SU-DHL-6 (cell line): ENCODE measurements around the gene SHROOM1.

Experiments used
- H2AFZ ChIP-seq: fragments of 200-600 bp; sonication (generic); 2 replicates; pipeline ENCODE4 v1.6.1; 2014; ENCODE audit warnings: low read depth, mild to moderate bottlenecking, moderate library complexity, mixed read lengths, antibody characterized with exemption, low read length; ENCODE audit not compliant: severe bottlenecking
- H3F3A ChIP-seq: fragments of 200-600 bp; shearing (Covaris generic); 2 replicates; pipeline ENCODE4 v1.6.0; 2016; ENCODE audit warnings: antibody characterized with exemption, mild to moderate bottlenecking; ENCODE audit not compliant: insufficient read depth
- H3K27ac ChIP-seq: fragments of 200-600 bp; sonication (generic); 2 replicates; pipeline ENCODE4 v1.5.1; 2016; ENCODE audit warnings: low read depth, mild to moderate bottlenecking, low read length, moderate library complexity, mixed read lengths
- H3K27me3 ChIP-seq: fragments of 200-600 bp; sonication (generic), shearing (Covaris generic); 2 replicates; pipeline ENCODE4 v1.6.0; 2014; ENCODE audit warnings: mild to moderate bottlenecking, low read length
- H3K36me3 ChIP-seq: fragments of 200-600 bp; sonication (generic); 2 replicates; pipeline ENCODE4 v1.6.1; 2014; ENCODE audit warnings: mild to moderate bottlenecking, low read length, mixed read lengths
- H3K4me2 ChIP-seq: fragments of 300-600, 200-600 bp; shearing (Covaris generic), sonication (generic); 2 replicates; pipeline ENCODE4 v1.6.0; 2014; ENCODE audit warnings: low read length, low read depth, mild to moderate bottlenecking; ENCODE audit not compliant: poor library complexity, severe bottlenecking
- H3K4me3 ChIP-seq: fragments of 200-600 bp; sonication (generic); 2 replicates; pipeline ENCODE4 v1.5.1; 2014; ENCODE audit warnings: antibody characterized with exemption, low read length, mild to moderate bottlenecking, mixed read lengths; ENCODE audit not compliant: insufficient read depth, poor library complexity, severe bottlenecking
- H3K79me2 ChIP-seq: fragments of 200-600 bp; sonication (generic); 2 replicates; pipeline ENCODE4 v1.6.1; 2014; ENCODE audit warnings: mild to moderate bottlenecking, low read length, moderate library complexity; ENCODE audit not compliant: insufficient read depth
- H3K9ac ChIP-seq: fragments of 200-600 bp; sonication (generic); 2 replicates; pipeline ENCODE4 v1.7.0; 2014; ENCODE audit warnings: mild to moderate bottlenecking, low read length
- H3K9me2 ChIP-seq: fragments of 200-600 bp; sonication (generic); replicated peaks from 2 replicates; pipeline ENCODE4 v1.6.1; 2014; ENCODE audit warnings: low read length; ENCODE audit not compliant: insufficient read depth
- H3K9me3 ChIP-seq: fragments of 200-600 bp; sonication (generic); 2 replicates; pipeline ENCODE4 v1.6.1; 2014; ENCODE audit warnings: low read length, mixed read lengths; ENCODE audit not compliant: insufficient read depth
- H4K20me1 ChIP-seq: fragments of 200-600 bp; sonication (generic); 2 replicates; pipeline ENCODE4 v1.6.1; 2014; ENCODE audit warnings: low read depth, mild to moderate bottlenecking, antibody characterized with exemption, low read length, moderate library complexity, mixed read lengths
- EZH2phosphoT487 ChIP-seq: fragments of 200-600 bp; sonication (generic), shearing (Covaris generic); conservative IDR thresholded peaks from 2 replicates; pipeline ENCODE4 v1.6.1; 2018; ENCODE audit warnings: mild to moderate bottlenecking, antibody characterized with exemption, low read length, moderate library complexity, mixed read lengths
- TF ChIP-seq, protein P1 (sequence below): fragments of 200-600 bp; sonication (generic); IDR thresholded peaks from one replicate; pipeline ENCODE4 v1.5.1; 2017; ENCODE audit warnings: antibody characterized with exemption, mild to moderate bottlenecking, low read length, moderate library complexity; ENCODE audit not compliant: insufficient read depth, poor library complexity, severe bottlenecking

Gene SHROOM1

DNA sequence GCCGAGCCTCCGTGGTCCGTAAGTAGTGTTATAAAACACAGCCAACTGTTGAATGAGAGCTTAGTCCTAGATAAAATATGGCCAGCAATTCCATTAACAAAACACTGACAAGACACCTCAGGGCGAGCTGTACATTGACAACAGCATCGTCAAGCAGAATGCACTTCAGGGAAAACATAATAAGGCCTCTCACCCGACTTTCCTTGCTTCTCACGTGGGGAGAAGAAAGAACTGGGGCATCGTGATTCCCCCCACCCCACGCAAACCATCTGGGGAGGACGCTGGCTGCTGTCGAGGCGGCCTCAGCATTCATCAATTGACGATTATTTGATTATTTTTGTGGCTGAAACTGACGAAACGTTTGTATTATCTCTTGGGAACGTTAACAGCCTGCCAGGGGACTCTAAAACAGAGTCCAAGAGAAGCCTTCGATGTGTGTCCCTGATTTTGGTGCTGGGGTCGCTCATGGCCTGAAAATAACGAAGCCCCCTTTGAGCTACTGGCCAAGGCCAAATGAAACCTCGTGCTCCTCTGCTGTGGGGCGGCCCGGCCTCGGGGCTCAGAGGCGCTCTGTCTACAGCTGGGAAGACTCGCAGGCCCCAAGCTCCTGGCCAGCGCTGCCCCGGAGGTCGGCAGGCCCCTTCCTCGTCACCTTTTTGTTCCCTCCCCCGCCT lies 35.4 kb upstream of the SHROOM1 start:
- Histone ChIP-seq H3K27me3 (no peaks in the 10 kb centered on the region), H3K27ac (no peak overlapping the region), H4K20me1 (no peaks in the 10 kb centered on the region), H3K4me2 (peak overlapping the region; percentile 88), H3K9ac (peak overlapping the region; percentile 93), H2AFZ (peak overlapping the region; percentile 93), H3K79me2 (peaks cover 13% of the 10 kb centered on the region), H3K36me3 (0 out of 2 replicates have a peak, but pooled peaks cover 2% of the 10 kb centered on the region), H3K9me3 (no peaks in the 10 kb centered on the region), H3F3A (peaks cover 1% of the 10 kb centered on the region; the same call in 1 of the 2 replicates), H3K4me3 (peak overlapping the region; percentile 96), H3K9me2 (no peaks in the 10 kb centered on the region)
- TF ChIP-seq, protein P1, sequence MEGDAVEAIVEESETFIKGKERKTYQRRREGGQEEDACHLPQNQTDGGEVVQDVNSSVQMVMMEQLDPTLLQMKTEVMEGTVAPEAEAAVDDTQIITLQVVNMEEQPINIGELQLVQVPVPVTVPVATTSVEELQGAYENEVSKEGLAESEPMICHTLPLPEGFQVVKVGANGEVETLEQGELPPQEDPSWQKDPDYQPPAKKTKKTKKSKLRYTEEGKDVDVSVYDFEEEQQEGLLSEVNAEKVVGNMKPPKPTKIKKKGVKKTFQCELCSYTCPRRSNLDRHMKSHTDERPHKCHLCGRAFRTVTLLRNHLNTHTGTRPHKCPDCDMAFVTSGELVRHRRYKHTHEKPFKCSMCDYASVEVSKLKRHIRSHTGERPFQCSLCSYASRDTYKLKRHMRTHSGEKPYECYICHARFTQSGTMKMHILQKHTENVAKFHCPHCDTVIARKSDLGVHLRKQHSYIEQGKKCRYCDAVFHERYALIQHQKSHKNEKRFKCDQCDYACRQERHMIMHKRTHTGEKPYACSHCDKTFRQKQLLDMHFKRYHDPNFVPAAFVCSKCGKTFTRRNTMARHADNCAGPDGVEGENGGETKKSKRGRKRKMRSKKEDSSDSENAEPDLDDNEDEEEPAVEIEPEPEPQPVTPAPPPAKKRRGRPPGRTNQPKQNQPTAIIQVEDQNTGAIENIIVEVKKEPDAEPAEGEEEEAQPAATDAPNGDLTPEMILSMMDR: no peak
- TF ChIP-seq EZH2phosphoT487: no peak

DNA sequence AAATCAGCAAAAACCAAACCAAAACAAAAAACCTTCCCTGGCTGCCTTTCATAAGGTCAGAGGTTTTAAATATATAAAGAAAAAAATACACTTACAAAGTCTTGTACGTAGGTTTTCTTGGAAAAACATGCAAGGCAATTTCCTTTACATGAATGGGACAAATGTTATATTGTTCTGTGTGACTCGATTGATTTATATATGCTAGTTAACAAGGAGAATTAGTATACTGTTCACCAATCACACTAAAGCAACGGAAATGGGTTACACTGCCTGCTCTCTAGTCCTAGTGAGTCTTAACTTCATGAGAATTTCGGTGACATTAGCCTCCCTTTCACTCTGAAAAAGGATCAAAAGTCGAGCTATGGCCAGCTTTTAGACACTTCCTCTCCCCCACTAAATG lies 30.3 kb upstream of the SHROOM1 start:
- H3K9me2 ChIP-seq: no peaks in the 10 kb centered on the region
- TF ChIP-seq EZH2phosphoT487: no peak
- TF ChIP-seq, protein P1: no peak
- no peak overlapping the region for H3K9ac ChIP-seq
- H3K9me3 ChIP-seq: no peaks in the 10 kb centered on the region
- no peaks in the 10 kb centered on the region for H3K27me3 ChIP-seq
- no peaks in the 10 kb centered on the region for H4K20me1 ChIP-seq
- no peaks in the 10 kb centered on the region for H3K36me3 ChIP-seq
- H3K4me3 ChIP-seq: no peak overlapping the region
- no peak overlapping the region for H3K27ac ChIP-seq
- no peak overlapping the region for H2AFZ ChIP-seq
- no peaks in the 10 kb centered on the region; the same call in 1 of the 2 replicates for H3F3A ChIP-seq
- no peaks in the 10 kb centered on the region for H3K79me2 ChIP-seq
- no peak overlapping the region for H3K4me2 ChIP-seq

DNA sequence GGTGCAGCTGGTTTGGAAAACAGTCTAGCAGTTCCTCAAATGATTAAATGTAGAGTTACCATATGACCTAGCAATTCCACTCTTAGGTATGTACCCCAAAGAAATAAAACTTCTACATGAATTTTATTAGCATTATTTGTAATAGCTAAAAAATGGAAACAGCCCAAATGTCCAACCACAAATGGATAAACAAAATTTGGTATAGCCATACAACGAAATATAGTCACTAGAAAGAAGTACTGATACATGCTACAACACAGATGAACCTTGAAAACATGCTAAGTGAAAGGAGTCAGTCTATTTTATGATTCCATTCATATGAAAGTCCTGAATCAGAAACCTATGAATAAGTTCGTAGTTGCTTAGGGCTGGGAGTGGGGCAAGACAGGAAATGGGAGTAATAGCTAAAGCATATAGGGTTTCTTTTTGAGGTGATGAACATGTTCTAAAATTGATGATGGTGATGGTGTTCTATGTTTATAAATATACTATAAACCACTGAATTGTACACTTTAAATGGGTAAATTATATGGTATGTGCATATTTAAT lies 29.5 kb upstream of the SHROOM1 start:
- Histone ChIP-seq H3K9ac (no peak overlapping the region), H3F3A (no peaks in the 10 kb centered on the region; the same call in 1 of the 2 replicates), H3K79me2 (no peaks in the 10 kb centered on the region), H3K9me3 (no peaks in the 10 kb centered on the region), H3K27me3 (no peaks in the 10 kb centered on the region), H3K4me3 (no peak overlapping the region), H3K9me2 (no peaks in the 10 kb centered on the region), H3K27ac (no peak overlapping the region), H3K36me3 (no peaks in the 10 kb centered on the region), H3K4me2 (no peak overlapping the region), H4K20me1 (no peaks in the 10 kb centered on the region), H2AFZ (no peak overlapping the region)
- no peak for TF ChIP-seq EZH2phosphoT487
- TF ChIP-seq, protein P1: no peak
